K562 (cell line): ENCODE results near the gene SDC3. TPM values are rescaled to one million over a fixed set of nuclear protein-coding genes. Genes with fewer than 3 reads are reported as not detected.
A peak's percentile ranks its signal among the peaks of the same experiment; 100 is the strongest.

Experiments used
- CBX1 ChIP-seq: sonication (generic); IDR thresholded peaks from 2 replicates; pipeline ENCODE4 v1.6.1; 2016; ENCODE audit warnings: antibody characterized with exemption, low read depth, mild to moderate bottlenecking
- E2F1 ChIP-seq: sonication (generic); formaldehyde crosslinking; IDR thresholded peaks from 2 replicates; pipeline ENCODE4 v1.8.1; 2023; ENCODE audit warnings: mild to moderate bottlenecking, missing genetic modification reagents, moderate library complexity
- E2F8 ChIP-seq: fragments of 450-650 bp; IDR thresholded peaks from 2 replicates; pipeline ENCODE4 v1.7.1; 2018; ENCODE audit warnings: mild to moderate bottlenecking, low read depth; ENCODE audit not compliant: partially characterized antibody
- GTF2A2 ChIP-seq: IDR thresholded peaks from 2 replicates; pipeline ENCODE4 v1.6.1; 2016; ENCODE audit warnings: mild to moderate bottlenecking, missing genetic modification characterization, missing compliant biosample characterization
- HDAC1 ChIP-seq, 2 experiments: fragments of 450-650 bp; IDR thresholded peaks; 2 replicates each; pipeline ENCODE4 v1.6.1; 2016 to 2017; ENCODE audit warnings: inconsistent platforms in 1 of 2, mild to moderate bottlenecking in 1 of 2, moderate library complexity in 1 of 2
- HDAC6 ChIP-seq: IDR thresholded peaks from 2 replicates; pipeline ENCODE4 v1.6.1; 2012; ENCODE audit warnings: low read depth, mild to moderate bottlenecking, control low read depth, inconsistent platforms, low read length, moderate library complexity
- HMG20A ChIP-seq: fragments of 450-650 bp; formaldehyde crosslinking; conservative IDR thresholded peaks from 2 replicates; pipeline ENCODE4 v1.4.0; 2020; ENCODE audit warnings: mild to moderate bottlenecking, mixed read lengths
- JUND ChIP-seq, 2 experiments: IDR thresholded peaks; 2 replicates in 1 of 2; 3 replicates in 1 of 2; pipeline ENCODE4 v1.6.1; 2011; ENCODE audit warnings: borderline replicate concordance in 2 of 2, low read depth in 2 of 2, low read length in 2 of 2, improper control_type of control experiment in 1 of 2, missing biosample characterization in 1 of 2, missing genetic modification characterization in 1 of 2, missing genetic modification reagents in 1 of 2
- MCM2 ChIP-seq: fragments of 450-650 bp; IDR thresholded peaks from 2 replicates; pipeline ENCODE4 v1.6.1; 2017; ENCODE audit warnings: low read depth, mild to moderate bottlenecking
- NFATC3 ChIP-seq: fragments of 450-650 bp; IDR thresholded peaks from 2 replicates; pipeline ENCODE4 v1.6.1; 2017; ENCODE audit warnings: mild to moderate bottlenecking
- POLR2B ChIP-seq: fragments of 450-650 bp; IDR thresholded peaks from 2 replicates; pipeline ENCODE4 v1.6.1; 2018; ENCODE audit warnings: low read depth; ENCODE audit not compliant: partially characterized antibody
- SAFB ChIP-seq: fragments of 200-400 bp; formaldehyde crosslinking; IDR thresholded peaks from 2 replicates; pipeline ENCODE4 v1.6.1; 2017; ENCODE audit warnings: low read depth, low read length, borderline replicate concordance
- SIRT6 ChIP-seq: IDR thresholded peaks from one replicate; pipeline ENCODE4 v1.6.1; 2012; ENCODE audit warnings: low read depth, mild to moderate bottlenecking, control low read depth, inconsistent platforms, low read length, moderate library complexity
- SMAD3 ChIP-seq: fragments of 450-650 bp; formaldehyde crosslinking; conservative IDR thresholded peaks from 2 replicates; pipeline ENCODE4 v1.4.0; 2020; ENCODE audit warnings: mild to moderate bottlenecking
- SRF ChIP-seq, 2 experiments: fragments of 250-450, 450-650 bp in 1 of 2; sonication (Bioruptor Pico) in 1 of 2; sonication (generic) in 1 of 2; formaldehyde crosslinking; IDR thresholded peaks; 2 replicates each; pipeline versions ENCODE4 v1.5.0 to v1.5.1; 2020 to 2022; ENCODE audit warnings: mild to moderate bottlenecking in 1 of 2, missing genetic modification reagents in 1 of 2
- TAL1 ChIP-seq: fragments of 450-650 bp; IDR thresholded peaks from 2 replicates; pipeline ENCODE4 v1.6.1; 2016; ENCODE audit warnings: mild to moderate bottlenecking
- TOE1 ChIP-seq, 2 experiments: fragments of 450-650 bp in 1 of 2; sonication (generic) in 1 of 2; formaldehyde crosslinking in 1 of 2; IDR thresholded peaks; 2 replicates each; pipeline versions ENCODE4 v1.7.1 to v1.8.0; 2016 to 2022; ENCODE audit warnings: borderline replicate concordance in 2 of 2, mild to moderate bottlenecking in 2 of 2, antibody characterized with exemption in 1 of 2, inconsistent platforms in 1 of 2, low read depth in 1 of 2, missing genetic modification reagents in 1 of 2, moderate library complexity in 1 of 2
- ZNF174 ChIP-seq: fragments of 250-450 bp; sonication (Bioruptor Pico); IDR thresholded peaks from 2 replicates; pipeline ENCODE4 v1.4.0; 2020; ENCODE audit warnings: mild to moderate bottlenecking
- ZNF263 ChIP-seq: sonication (generic); formaldehyde crosslinking; IDR thresholded peaks from 2 replicates; pipeline ENCODE4 v1.8.0; 2022; ENCODE audit warnings: mild to moderate bottlenecking, missing genetic modification reagents, borderline replicate concordance
- ZNF644 ChIP-seq: fragments of 200-800 bp; sonication (Bioruptor generic); IDR thresholded peaks from 2 replicates; pipeline ENCODE4 v1.6.1; 2016; ENCODE audit warnings: low read depth, missing genetic modification characterization, missing compliant biosample characterization
- polyA plus RNA-seq, 8 experiments: library from polyadenylated mRNA; depleted of rRNA in 4 of 8; stranded (reverse) in 5 of 8; unstranded in 3 of 8; fragments of >200 nt; fragmentation: Nextera tagmentation in 2 of 8; fragmentation: Illumina TruSeq in 1 of 8; extraction: Ambion mirVana in 2 of 8; extraction: Trizol in 1 of 8; gene quantifications; 2 replicates each; pipeline versions ENCODE4 v1.2.1 to v1.2.3, GENCODE V29; 2011 to 2014; ENCODE audit warnings: inconsistent platforms in 1 of 8, missing spikeins in 1 of 8
- total RNA-seq, 7 experiments: library from RNA; depleted of rRNA in 6 of 7; stranded (reverse); fragments of >200 nt in 6 of 7; fragmentation: Illumina TruSeq in 2 of 7; extraction: Trizol in 2 of 7; gene quantifications; 2 replicates each; pipeline versions ENCODE4 v1.2.1 to v1.2.3, GENCODE V29; 2011 to 2021; ENCODE audit warnings: low replicate concordance in 1 of 7
- TF ChIP-seq, protein P1 (sequence below): fragments of 450-650 bp; IDR thresholded peaks from 2 replicates; pipeline ENCODE4 v1.6.1; 2016; ENCODE audit warnings: antibody characterized with exemption
- TF ChIP-seq, protein P2 (sequence below): fragments of 250-450 bp; sonication (Bioruptor Pico); IDR thresholded peaks from 2 replicates; pipeline ENCODE4 v1.9.0; 2021; ENCODE audit warnings: mild to moderate bottlenecking

The SDC3 gene
- total and polyA plus RNA-seq, 9 of the 15 experiments (the other 6 are each of a cell fraction or from before 2014, with no cell fraction given), result 0.38 to 44.1 (median 12.1) TPM

- TF ChIP-seq POLR2B (peak; percentile 26), E2F8 (peak; percentile 31), SAFB (no peak), MCM2 (no peak), HDAC6 (no peak), TOE1 (IDR thresholded peaks at IDR 0.05; ENCODE audit: borderline replicate concordance) (no peak; the same call in 1 of the 2 replicates), TOE1 (CRISPR knock-in tag; IDR thresholded peaks at IDR 0.05; ENCODE audit: borderline replicate concordance, low read depth) (no peak), GTF2A2 (no peak), E2F1 (CRISPR knock-in tag) (no peak), HMG20A (CRISPR knock-in tag) (no peak), TAL1 (no peak), SMAD3 (CRISPR knock-in tag) (peak; percentile 68), ZNF263 (CRISPR knock-in tag) (peak; percentile 86), SRF (CRISPR knock-in tag; IDR thresholded peaks at IDR 0.05) (no peak), JUND (IDR thresholded peaks at IDR 0.05; ENCODE audit: borderline replicate concordance, low read depth, low read length) (peak; percentile 95), JUND (tag; IDR thresholded peaks at IDR 0.05; ENCODE audit: borderline replicate concordance, low read depth, low read length) (peak; percentile 75; the same call in 2 of the 3 replicates), ZNF174 (no peak), NFATC3 (no peak), CBX1 (0 out of 2 replicates have a peak, but pooled peaks have one; percentile 5), HDAC1 (IDR thresholded peaks at IDR 0.05) (no peak), ZNF644 (no peak), SIRT6 (no peak)
- TF ChIP-seq, protein P1, sequence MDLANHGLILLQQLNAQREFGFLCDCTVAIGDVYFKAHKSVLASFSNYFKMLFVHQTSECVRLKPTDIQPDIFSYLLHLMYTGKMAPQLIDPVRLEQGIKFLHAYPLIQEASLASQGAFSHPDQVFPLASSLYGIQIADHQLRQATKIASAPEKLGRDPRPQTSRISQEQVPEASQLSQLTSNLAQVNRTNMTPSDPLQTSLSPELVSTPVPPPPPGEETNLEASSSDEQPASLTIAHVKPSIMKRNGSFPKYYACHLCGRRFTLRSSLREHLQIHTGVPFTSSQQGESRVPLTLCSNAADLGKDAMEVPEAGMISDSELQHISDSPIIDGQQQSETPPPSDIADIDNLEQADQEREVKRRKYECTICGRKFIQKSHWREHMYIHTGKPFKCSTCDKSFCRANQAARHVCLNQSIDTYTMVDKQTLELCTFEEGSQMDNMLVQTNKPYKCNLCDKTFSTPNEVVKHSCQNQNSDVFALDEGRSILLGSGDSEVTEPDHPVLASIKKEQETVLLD, result no peak
- TF ChIP-seq, protein P2, sequence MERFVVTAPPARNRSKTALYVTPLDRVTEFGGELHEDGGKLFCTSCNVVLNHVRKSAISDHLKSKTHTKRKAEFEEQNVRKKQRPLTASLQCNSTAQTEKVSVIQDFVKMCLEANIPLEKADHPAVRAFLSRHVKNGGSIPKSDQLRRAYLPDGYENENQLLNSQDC, result no peak
Observed at GRCh38 chr1:30887485-30888315, 20.9 kb downstream of the SDC3 start (continued).
